ENCODE results near the gene MACROH2A1.

Gene MACROH2A1

GRCh38 chr5:135329066-135329912 is 69.7 kb downstream of the MACROH2A1 start:
- no peak for DNase-seq

DNA sequence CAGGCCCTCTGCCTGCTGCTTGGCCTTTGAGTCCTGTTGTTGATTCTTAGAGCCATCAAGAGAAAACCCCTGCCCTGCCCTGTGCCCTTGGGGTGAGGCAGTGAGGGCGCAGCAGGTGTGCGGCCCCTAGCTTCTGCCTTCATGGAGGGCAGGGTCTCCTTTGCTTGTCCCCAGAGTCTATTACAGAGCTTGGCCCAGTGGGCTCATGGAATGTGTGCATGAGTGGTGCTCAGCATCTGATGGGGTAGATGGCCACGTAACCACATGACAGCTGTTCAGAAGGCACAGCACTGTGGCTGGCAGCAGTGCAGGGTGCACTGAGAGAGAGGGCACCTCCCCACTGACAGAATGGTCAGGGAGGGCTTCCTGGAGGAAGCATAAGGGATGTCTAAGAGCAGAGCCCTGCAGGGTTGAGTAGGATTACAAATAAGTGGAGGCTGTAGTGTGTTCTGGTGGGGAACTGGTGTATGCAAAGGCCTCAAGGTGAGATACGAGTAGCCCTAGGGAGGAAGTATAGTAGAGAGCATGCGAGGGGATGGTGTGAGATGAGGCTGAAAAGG is 70.8 kb downstream of the MACROH2A1 start:
- no peak for DNase-seq

GRCh38 chr5:135327429-135328127 is 71.5 kb downstream of the MACROH2A1 start:
- no peak for DNase-seq

- DNase-seq: no peak
Measured at GRCh38 chr5:135326296-135327254, 72.5 kb downstream of the MACROH2A1 start.

GRCh38 chr5:135324897-135325650 is 74.0 kb downstream of the MACROH2A1 start:
- DNase-seq: no peak

DNA sequence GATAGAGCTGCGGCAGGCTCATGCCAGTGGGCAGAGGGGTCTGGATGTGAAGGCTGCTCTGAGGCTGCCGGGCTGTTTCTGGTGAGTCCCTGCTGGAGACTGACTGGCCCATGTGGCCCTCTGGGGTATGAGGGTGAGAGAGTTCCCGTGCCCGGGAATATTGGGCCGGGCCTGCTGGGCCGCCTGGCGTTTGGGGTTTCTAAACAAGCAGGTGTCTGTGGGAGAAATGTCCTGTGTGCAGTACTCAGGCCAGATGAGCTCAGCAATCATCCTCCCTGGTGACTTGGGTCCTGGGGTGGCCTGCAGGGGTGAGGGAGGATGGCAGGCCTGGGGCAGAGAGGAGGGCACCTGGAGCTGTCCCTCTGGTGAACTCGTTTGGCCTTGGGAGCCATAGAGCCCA is 74.9 kb downstream of the MACROH2A1 start:
- peak; percentile 32 for DNase-seq

DNA sequence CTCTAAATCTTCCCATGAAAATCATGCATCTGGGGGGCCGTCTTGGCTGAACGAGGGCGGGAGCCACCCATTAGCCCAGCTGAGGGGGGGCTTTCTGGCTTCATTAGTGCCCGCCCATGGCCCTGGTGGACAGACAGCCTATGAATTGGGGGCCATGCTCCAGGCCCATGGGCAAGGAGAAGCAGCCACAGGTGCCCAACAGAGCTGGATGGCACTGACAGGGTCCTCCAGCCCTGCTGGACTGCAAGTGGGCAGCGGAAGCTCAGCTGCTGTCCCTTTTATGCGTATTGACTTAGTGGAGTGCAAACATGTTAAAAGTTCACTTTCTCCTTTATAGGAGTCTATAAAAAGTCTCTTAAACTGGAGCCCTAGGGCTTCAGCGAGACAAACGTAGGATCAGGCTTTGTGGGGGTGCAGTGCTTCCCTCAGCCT is 75.3 kb downstream of the MACROH2A1 start:
- DNase-seq: no peak

GRCh38 chr5:135323227-135323626 is 75.8 kb downstream of the MACROH2A1 start:
- DNase-seq: no peak

- no peak for DNase-seq
Measured at GRCh38 chr5:135322744-135323143, 76.3 kb downstream of the MACROH2A1 start.

- peak; percentile 17 for DNase-seq
Measured at GRCh38 chr5:135322271-135322670, 76.8 kb downstream of the MACROH2A1 start.

GRCh38 chr5:135320718-135321484 is 78.1 kb downstream of the MACROH2A1 start:
- no peak for DNase-seq

GRCh38 chr5:135319928-135320606 is 79.0 kb downstream of the MACROH2A1 start:
- DNase-seq: no peak

DNA sequence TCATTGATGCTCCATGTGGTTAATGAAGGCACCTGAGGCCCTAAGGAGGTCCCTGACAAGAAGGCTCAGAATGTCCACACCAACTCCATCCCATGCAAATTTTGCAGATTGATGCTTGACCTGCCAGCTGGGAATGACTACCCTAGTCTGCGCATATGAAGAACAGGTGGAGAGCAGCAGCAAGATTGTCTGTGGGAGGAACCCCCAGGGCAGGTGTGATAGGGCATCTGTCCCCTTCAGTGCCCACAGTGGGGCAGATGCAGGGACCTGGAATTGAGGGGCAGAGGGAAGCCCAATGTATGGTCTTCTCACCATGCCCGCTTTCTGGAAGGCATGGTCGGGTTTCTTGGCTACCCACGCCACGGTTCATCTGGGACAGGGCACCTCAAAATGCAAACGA is 79.6 kb downstream of the MACROH2A1 start:
- DNase-seq: no peak

DNA sequence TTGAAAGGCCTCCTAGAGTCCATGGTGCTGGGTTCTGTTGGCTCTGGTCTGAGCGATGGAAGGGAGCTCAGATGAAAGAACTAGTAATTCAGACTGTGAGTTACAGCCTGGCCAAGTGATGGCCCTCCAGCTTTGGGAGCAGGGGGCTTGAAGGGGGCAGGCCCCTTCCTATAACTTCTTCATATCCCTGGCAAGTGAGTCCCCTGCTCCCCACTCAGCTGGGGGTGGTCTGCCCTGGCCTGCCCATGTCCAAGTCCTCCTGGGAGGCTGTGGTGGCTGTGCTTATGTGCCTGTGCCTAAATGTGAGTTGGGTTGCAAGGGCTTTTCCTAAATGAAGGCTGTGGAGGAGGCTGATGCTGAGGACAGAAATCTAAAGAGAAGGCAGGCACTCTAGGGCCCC is 80.1 kb downstream of the MACROH2A1 start:
- DNase-seq: peak; percentile 33

- peak; percentile 35 for DNase-seq
Measured at GRCh38 chr5:135318037-135318436, 81.0 kb downstream of the MACROH2A1 start.

GRCh38 chr5:135317286-135317685 is 81.7 kb downstream of the MACROH2A1 start:
- DNase-seq: peak; percentile 33

DNA sequence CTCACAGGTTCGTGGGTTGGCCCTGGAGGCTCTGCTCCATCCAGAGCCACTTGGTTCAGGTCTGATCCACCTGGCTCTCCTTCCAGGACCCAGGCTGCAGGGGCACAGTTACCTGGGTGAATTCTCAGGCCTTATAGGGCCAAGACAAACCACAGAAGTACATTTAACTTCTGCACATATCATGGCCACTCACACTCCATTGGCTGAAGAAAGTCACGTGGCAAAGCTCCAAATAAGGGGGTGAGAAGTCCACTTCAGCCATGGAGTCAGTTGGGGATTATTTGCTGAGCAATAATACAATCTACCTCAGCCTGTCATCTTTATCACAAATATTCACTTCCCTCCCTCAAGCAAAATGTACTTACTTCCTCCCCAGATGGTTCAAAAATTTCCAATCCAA is 83.6 kb downstream of the MACROH2A1 start:
- DNase-seq: peak; percentile 21

DNA sequence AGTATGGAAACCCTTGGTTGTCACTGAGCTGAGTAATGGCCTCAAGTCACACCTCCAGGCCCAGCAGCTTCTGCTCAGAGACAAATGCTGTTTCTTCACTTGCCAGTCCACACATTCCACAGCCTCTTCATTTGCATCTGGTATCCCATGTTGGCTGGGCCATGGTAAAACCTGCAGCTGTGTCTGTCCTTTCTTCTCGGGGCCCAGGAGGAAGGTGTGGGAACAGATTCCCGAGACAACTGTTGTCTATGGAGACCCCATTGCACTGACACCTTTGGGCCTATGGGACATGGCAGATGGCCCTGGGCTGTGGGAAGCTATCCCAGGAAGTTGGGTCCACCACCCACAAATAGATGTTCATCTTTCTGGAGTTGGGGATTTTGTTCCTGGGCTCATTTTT is 85.1 kb downstream of the MACROH2A1 start:
- DNase-seq: no peak

DNA sequence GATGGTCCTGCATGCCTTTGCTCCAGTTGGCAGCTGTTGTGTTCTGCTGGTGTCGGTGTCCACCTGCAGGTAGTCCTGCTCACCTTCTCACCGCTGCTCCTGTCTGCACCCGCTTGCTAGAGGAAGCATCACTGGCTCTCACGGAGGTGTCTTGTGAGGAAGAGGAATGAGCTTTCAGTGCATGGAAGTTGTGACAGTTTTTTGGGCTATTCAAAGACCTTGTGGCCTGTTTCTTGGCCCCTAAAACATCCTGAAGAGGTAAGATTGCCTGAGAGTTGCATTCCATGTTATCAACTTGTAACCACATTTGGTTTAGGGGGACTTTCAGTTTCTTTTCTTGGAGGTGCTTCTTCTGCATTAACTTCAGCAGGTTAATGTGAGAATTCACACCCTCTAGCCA is 85.6 kb downstream of the MACROH2A1 start:
- no peak for DNase-seq

DNA sequence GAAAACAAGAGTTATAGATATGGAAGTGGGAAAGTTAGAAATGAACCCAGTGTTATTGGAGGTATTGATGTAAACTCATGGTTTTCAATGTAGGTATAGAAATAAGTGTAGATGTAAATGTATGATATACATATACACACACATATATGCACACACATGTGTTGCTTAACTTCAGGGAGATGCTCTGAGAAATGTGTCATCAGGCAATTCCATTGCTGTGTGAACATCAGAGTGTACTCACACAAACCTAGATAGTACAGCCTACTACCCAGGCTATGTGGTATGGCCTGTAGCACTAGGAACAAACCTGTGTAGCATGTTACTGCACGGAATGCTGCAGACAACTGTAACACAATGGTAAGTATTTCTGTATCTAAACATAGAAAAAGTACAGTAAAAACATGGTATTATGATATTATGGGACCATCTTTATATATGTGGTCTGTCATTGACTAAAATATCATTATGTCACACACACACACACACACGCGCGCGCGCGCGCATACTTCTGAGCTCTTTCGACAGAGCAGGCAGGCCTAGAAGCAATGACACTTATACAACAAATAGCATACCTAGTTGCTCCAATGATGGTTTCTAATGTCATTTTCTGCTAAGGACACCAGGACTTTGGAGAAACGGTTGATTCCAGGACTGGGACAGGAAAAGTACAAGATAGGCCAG is 86.6 kb downstream of the MACROH2A1 start:
- no peak for DNase-seq

Data from right forelimb (tissue), 1 donor.